Medulla oblongata (tissue), 1 donor: ENCODE measurements around the gene COL24A1.

Experiments
- DNase-seq: peaks from one replicate; pipeline ENCODE4 v3.0.0-alpha.2; 2015; ENCODE audit errors: extremely low spot score

The COL24A1 gene

GRCh38 chr1:86156566-86157455 is at the start of gene COL24A1:
Gene COL24A1, minus strand, starts transcription at chr1:86156772. Its CDS starts 376 bp downstream, at chr1:86156396.
- DNase-seq: no peak

GRCh38 chr1:86205741-86206140 is 49.2 kb upstream of the COL24A1 start:
- DNase-seq: no peak

- no peak for DNase-seq
These were observed 46.2 kb upstream of the COL24A1 start for GRCh38 chr1:86202552-86203340.

DNA sequence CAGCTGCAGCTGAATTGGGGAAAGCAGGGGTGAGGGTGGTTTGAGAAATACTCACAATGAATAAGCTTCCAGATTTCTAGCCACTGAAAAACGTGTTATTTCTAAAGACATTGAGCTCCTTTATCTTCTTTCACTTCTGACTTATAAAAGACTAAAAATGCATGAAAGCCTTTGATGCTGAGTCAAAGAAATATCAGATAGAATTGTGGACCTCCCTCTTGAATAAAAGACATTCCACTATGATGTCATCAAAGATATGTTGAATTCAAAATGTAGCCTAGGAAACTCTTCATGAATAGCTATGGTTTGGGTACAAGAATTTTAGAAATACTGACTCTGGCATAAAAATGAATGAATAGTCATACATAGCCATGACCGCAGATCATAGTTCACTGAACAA is 44.7 kb upstream of the COL24A1 start:
- DNase-seq: no peak

- no peak for DNase-seq
These were observed 44.3 kb upstream of the COL24A1 start for GRCh38 chr1:86200901-86201300.

- no peak for DNase-seq
These were observed 40.8 kb upstream of the COL24A1 start for GRCh38 chr1:86197206-86197855.

- DNase-seq: no peak
These were observed 38.7 kb upstream of the COL24A1 start for GRCh38 chr1:86195281-86195680.

- DNase-seq: no peak
These were observed 38.0 kb upstream of the COL24A1 start for GRCh38 chr1:86194491-86195034.

DNA sequence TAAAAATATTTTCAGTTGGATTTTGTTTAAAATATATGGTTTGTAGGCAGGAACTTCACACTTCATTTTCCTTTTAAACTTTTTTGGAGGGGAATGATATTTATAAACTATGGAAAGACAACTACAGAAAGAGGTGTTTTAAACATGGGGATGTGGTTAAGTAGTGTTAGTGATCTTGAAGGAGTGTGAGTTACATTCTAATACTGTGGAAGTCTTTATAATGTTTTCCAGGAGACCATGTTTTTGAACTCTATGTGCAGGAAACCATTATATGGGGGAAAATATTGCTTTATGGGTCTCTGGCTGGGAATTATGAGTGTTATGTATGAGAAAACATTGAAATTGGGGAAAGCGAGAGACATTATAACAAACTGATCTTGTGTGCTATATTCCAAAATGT is 35.8 kb upstream of the COL24A1 start:
- DNase-seq: no peak

- no peak for DNase-seq
These were observed 35.4 kb upstream of the COL24A1 start for GRCh38 chr1:86191958-86192357.

DNA sequence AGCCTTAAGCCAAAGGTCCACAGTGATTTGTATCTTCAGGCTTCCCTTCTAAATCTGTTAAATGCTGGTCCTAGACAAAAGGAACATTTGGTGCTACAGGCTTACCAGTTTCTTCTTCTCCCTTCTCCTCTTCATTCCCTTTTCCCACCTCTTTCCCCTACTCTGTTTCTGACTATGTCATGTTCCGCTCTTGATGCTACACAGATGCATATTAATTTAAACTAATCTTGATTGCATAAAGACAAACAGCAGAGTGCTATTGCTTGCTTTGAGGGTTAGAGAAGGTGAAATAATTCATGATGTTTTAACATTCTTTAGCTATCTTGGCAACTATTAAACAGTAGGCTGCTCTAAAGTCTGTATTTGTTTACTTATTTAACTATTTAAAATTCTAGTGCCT is 34.3 kb upstream of the COL24A1 start:
- no peak for DNase-seq

DNA sequence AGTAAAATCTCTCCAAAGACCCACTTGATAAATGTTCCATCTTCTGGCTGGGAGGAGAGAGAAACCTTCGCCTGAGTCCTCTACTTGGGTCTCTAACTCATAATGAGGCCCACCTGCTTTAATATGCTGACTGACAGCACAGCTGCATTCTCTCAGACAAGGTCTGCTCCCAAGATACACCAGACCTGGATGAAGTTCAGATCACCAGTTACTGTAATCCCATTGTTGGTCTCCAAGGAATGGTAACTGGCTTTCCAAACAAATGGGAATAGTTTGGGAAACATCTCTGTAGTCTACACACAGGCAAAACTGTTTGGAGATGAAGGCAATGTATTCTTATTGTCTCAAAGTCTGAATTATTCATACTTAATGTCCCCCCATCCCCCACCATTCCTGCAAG is 27.9 kb upstream of the COL24A1 start:
- DNase-seq: no peak

DNA sequence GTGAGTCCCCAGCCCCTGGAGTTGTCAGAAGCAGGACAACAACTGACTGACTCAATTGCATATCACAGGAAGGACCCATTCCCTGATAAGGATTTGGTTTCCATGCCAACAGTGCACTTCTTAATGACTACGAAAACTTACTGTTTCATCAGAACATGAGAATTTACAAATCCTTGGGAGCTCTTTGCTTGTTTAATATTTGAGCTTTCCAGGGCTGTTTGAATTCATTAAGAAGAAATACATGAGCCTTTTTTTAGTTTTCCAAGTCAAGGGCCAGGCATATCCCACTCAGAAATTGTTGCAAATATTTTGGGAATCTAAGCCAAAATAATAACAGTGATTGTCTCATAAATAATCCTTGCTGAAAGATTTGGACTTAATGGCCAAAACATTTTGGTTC is 27.2 kb upstream of the COL24A1 start:
- no peak for DNase-seq

DNA sequence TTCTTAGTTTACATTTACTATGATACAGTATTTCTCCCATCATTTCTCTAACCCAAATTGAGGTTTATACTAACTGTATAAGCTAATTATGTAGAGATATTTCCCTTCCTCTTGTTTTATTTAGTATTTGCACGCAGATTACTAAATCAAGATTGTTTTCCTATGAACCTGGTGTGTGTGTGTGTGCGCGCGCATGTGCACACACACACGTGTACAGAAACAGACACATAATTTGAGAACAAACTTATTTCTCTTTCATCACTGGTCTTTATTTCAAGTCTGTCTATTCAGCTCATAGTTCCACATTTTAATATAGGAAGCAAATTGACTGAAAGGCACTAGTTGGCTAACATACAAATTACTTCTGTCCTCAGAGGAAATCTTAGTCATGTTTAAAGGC is 19.7 kb upstream of the COL24A1 start:
- no peak for DNase-seq

DNA sequence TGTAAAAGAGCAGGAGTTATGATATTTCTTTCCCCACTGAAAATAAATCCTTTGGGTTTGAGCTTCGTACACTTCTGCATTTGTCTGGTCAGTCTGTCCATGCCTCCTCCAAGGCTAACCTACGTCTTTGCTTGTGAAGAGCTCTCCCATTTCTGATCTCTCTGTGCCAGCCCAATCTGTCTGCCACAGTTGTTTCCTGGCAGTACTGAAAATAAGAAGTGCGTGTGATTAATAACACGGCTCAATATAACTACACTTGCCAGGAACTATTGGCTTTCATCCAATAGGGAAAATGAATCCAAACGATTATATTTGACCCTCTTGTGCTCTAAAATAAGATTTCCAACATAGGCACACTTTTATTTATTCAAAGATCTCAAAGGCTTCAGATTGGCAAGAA is 19.2 kb upstream of the COL24A1 start:
- DNase-seq: no peak

DNA sequence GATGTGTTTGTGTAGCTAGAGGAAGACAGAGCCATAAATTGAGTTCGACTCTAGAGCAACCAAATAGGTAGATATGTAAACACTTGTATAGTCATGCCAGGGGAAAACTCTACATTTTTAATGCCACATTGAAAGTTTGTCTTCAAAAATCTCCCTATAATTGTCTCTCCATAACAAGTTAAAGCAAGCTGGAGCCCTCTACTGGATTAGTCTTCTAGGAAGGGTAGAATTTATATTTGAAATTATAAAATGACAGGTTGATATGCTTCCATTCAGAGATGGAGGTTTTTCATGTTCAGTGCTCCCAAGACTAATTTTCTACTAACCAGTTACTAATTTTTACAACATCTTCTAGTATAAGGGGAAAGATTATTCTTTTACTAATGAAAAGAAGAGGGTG is 13.1 kb upstream of the COL24A1 start:
- no peak for DNase-seq

DNA sequence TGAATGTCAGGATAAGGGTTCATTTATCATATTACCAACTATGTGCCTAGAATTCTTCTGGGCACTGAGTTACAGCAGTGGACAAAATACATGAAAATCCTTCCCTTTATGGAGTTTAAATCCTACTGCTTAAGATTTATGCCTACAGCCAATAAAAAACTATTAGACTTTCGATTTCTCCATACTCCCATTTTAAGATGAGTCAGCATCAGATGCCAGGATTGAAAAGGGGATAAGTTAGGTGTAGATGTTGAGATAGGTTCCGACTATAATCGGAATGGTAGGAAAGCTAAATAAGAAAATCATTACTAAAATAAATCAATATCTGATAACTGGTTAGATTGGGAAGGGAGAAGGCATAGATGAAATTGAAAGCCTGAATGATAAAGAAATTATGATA is 3.2 kb upstream of the COL24A1 start:
- DNase-seq: no peak

DNA sequence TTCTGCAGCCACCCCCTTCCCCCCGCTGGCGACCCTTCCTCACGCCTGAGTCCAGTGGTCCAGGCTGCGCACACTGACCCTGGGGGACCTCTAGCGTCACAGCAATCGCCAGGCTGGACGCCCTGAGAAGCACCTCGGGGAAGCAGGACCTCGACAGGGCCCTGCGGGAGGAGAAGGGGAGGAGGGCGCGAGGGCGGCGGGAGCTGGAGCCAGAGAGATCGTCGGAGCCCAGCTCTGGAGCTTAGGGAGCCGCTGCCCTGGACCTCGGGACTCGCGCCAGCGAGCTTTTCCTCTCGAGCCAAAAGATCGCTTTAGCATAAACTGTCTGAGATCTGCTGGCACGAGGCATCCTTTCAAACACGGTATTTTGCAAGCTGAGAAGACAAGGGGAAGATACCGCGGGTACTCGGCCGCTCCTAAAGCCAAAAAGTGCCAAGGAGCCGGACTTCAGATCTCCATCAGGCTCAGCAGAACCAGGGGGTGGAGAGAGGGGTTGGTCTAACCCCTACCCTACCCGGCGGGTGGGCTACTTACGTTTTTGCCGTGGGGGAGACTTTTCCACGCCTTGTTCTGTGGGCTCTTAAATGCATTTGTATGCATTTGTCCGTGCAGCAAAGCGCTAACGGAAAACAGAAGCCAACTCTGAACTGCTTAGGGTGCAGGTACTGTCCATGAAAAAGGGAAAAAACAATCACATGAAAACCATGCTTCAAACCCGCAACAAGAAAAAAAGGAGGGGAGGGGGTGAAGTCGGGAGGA is 586 bp downstream of the COL24A1 start:
- DNase-seq: no peak

- no peak for DNase-seq
These were observed 1.3 kb downstream of the COL24A1 start for GRCh38 chr1:86155051-86155806.

DNA sequence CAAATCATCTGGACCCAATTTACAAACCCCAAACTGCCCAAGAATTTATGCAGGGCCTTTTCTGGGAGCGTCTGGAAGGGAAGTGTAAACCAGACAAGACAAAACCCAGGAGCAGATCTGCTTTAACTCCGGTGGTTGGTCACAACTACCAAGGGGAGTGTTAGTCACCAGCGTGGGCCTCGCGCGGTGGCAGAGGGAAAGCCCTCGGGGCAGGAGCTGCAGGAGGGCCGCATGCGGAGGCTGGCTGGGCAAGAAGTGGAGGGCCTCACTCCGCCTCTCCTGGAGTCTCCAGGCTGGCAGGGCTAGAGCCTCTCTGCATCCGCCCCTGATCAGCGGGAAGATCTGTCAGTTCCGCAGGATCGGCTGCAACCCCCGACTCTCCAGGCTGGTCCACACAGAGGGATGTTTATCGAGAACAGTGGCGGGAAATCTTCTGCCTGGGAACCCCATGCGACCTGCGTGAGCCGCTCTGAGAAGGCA is 2.0 kb downstream of the COL24A1 start:
- DNase-seq: no peak

GRCh38 chr1:86153836-86154235 is 2.7 kb downstream of the COL24A1 start:
- DNase-seq: no peak
